ENCODE measurements around the gene GRK1. TPM values are rescaled to one million over a fixed set of nuclear protein-coding genes. Genes with fewer than 3 reads are reported as not detected.

The GRK1 gene
- total and polyA plus RNA-seq, 2 of the 13 experiments (the other 11 are each of a cell fraction or from before 2014, with no cell fraction given), result 0.07 to 0.12 TPM

GRCh38 chr13:113761136-113761535, 94.1 kb downstream of the GRK1 start (continued):
- no peak for TF ChIP-seq ZNF431 (CRISPR knock-in tag; IDR thresholded peaks at IDR 0.05; ENCODE audit: borderline replicate concordance, low read depth)
- TF ChIP-seq PHB2 (IDR thresholded peaks at IDR 0.05; ENCODE audit: partially characterized antibody), result no peak
- no peak for TF ChIP-seq ATF7-NPFF (CRISPR knock-in tag; IDR thresholded peaks at IDR 0.05; ENCODE audit: low read depth)

DNA sequence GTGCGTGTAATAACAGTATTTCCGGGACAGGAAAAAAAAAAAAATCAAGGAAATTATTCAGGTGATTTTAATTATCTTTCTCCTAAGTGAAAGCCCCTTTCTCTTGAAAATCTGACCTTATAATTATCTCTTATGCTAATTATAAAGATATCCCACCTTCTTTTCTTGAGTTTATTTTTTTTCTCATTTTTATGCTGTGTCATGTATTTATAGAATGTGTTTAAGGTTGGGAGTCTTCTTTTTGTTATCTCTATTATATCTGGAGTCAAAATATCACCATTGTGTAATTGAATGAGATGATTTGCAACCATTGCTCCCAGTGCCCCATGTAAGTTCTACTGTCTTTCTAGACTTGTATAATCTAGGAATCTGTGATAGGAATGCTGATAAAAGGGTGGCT, 95.1 kb downstream of the GRK1 start:
- FAIRE-seq (no peak), ATAC-seq (no peak), DNase-seq (ENCODE audit: low spot score) (no peak)
- peaks cover 7 to 89% of the 10 kb centered on the region in 2 experiments for H3K27me3 ChIP-seq (ENCODE audit: control insufficient read depth in 1 of 2, insufficient read depth in 2 of 2, low read length in 2 of 2)
- peaks cover 14% of the 10 kb centered on the region for H3K4me1 ChIP-seq (ENCODE audit: insufficient read depth, low read length)
- no peaks in the 10 kb centered on the region for H3K36me3 ChIP-seq (replicated peaks in 1 of 2; ENCODE audit: control insufficient read depth in 1 of 2, insufficient read depth in 2 of 2, low read length in 2 of 2)
- no peak overlapping the region for H2AFZ ChIP-seq (ENCODE audit: low read length)
- no peaks in the 10 kb centered on the region for H4K20me1 ChIP-seq (ENCODE audit: insufficient read depth, low read length)
- intact Hi-C loops (cut with micrococcal nuclease; ENCODE audit: unreplicated experiment) (no loop called here), in situ Hi-C loops (cut with HindIII; ENCODE audit: extremely low pct_ligation_motif_present, low pct_unique_long_range_greater_than_20kb) (no loop called here)
- BruUV-seq (replicated peaks), result no TSS peak
- ChIA-PET CTCF (ENCODE audit: low intra/inter-chr PET ratio, low total read pairs) (no interaction called here), POLR2A (no interaction called here)
- no peaks in the 10 kb centered on the region for H3K9me3 ChIP-seq (ENCODE audit: low read length)
- H3K4me2 ChIP-seq (ENCODE audit: low read depth, low read length), result no peak overlapping the region
- TF ChIP-seq, protein P1, sequence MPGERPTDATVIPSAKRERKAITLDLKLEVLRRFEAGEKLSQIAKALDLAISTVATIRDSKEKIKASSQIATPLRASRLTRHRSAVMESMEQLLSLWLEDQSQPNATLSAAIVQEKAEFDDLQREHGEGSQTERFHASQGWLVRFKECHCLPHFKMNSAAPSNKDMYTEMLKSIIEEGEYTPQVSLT (CRISPR knock-in tag; IDR thresholded peaks at IDR 0.05; ENCODE audit: borderline replicate concordance, low read depth), result no peak
- TF ChIP-seq MAFK (conservative IDR thresholded peaks at IDR 0.05 in 1 of 2, IDR thresholded peaks at IDR 0.05 in 1 of 2; ENCODE audit: low read length in 2 of 2) (peak; percentile 21 to 59; a peak in 2 of 4 replicates), MEF2D (CRISPR knock-in tag; IDR thresholded peaks at IDR 0.05) (no peak), MAFF (IDR thresholded peaks at IDR 0.05; ENCODE audit: low read depth, low read length) (peak; percentile 17; the same call in 1 of the 2 replicates), ARHGAP35 (CRISPR knock-in tag; IDR thresholded peaks at IDR 0.05; ENCODE audit: borderline replicate concordance) (no peak)
- no peak overlapping the region for H3K4me3 ChIP-seq (replicated peaks in 1 of 3; ENCODE audit: insufficient read depth in 1 of 3, low read depth in 2 of 3, low read length in 3 of 3)
- whole genome bisulfite sequencing (ENCODE audit: low lambda C conversion rate), result 9% methylated on average over 2 of the region's 2 CpGs
- H3K9ac ChIP-seq (ENCODE audit: insufficient read depth, low read depth, low read length), result no peak overlapping the region
- no peaks in the 10 kb centered on the region for H3K79me2 ChIP-seq (ENCODE audit: insufficient read depth, low read length)
- H3K27ac ChIP-seq (ENCODE audit: extremely low read length, insufficient read depth, low read length), result no peak overlapping the region

Measured in HepG2 (cell line).